Heart left ventricle (tissue), 13 donors: ENCODE measurements around the gene C11orf54.

Experiments
- POLR2A ChIP-seq, 2 donors: fragments of 450-650 bp; IDR thresholded peaks; one replicate each; pipeline ENCODE4 v1.6.1; 2017; ENCODE audit warnings: antibody characterized with exemption in 2 of 2, mild to moderate bottlenecking in 2 of 2, moderate library complexity in 2 of 2
- TF ChIP-seq, protein P1 (sequence below), 12 donors: fragments of 200-600 bp; sonication (generic) in 4 of 12; IDR thresholded peaks; one replicate each; pipeline versions ENCODE4 v1.5.0 to v1.8.0; 2018 to 2022; ENCODE audit warnings: antibody characterized with exemption in 12 of 12, mild to moderate bottlenecking in 5 of 12
- donor health status: ischemic (EF 13 %, LVEDD 7.1; RV severe dilation, severe dysfunction).
- donor health status: DM: no; HTN: yes; CAD: no.
- donor health status: DM: no; HTN: no; CAD: no.
- donor health status: ischemic (EF 25% LVEDD 6.9; RV normal size, moderate dysfunction).
- donor health status: ischemic (EF 25% LVEDD 5.7; RV mildly dilated, moderate dysfunction).
- donor health status: ischemic (EF 35%, LVEDD 5.7; RV mildly dilated, moderate dysfunction).
- donor health status: nonischemic (EF 11% LVEDD 7.7; RV severe dilation, severe dysfunction).
- donor health status: DM: yes; HTN: yes; CAD: no.
- donor health status: PGD.
- donor health status: ischemic (EF 29% LVEDD 5.4; RV normal size, mild dysfunction).
- donor health status: nonischemic (EF 23%, LVEDD 6.1; RV moderate dilation, normal function).

DNA sequence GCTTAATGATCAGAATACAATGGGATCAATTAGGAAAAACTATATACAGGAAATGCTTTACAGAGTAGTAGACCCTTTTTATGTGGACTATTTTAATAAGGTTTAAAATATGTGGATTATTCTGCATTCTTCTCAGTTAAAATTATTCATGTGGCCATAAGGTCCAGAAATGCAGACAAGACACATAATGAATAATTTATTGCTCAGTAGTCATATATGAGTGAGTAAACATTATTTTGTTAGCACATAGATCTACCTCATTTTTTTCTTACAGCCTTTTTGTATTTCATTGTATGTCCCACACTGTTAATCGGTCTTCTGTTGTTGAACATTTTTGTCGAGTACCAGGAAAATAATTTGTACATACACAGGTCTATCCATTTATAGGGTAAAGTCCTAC is 63.4 kb downstream of the C11orf54 start:
- TF ChIP-seq, protein P1, sequence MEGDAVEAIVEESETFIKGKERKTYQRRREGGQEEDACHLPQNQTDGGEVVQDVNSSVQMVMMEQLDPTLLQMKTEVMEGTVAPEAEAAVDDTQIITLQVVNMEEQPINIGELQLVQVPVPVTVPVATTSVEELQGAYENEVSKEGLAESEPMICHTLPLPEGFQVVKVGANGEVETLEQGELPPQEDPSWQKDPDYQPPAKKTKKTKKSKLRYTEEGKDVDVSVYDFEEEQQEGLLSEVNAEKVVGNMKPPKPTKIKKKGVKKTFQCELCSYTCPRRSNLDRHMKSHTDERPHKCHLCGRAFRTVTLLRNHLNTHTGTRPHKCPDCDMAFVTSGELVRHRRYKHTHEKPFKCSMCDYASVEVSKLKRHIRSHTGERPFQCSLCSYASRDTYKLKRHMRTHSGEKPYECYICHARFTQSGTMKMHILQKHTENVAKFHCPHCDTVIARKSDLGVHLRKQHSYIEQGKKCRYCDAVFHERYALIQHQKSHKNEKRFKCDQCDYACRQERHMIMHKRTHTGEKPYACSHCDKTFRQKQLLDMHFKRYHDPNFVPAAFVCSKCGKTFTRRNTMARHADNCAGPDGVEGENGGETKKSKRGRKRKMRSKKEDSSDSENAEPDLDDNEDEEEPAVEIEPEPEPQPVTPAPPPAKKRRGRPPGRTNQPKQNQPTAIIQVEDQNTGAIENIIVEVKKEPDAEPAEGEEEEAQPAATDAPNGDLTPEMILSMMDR (IDR thresholded peaks at IDR 0.05): no peak
- TF ChIP-seq POLR2A (IDR thresholded peaks at IDR 0.05): no peak
